PC-9 (cell line): ENCODE measurements around the gene SARS1.
"Not testable (repeated sequence)": the region's sequence is repeated elsewhere in the genome, so short reads cannot be mapped to it uniquely, and the experiment has no call there.

Experiments used
- CTCF ChIP-seq: fragments of 200-600 bp; sonication (generic); conservative IDR thresholded peaks from 2 replicates; pipeline ENCODE4 v1.6.1; 2017; ENCODE audit warnings: mixed run types, antibody characterized with exemption, mild to moderate bottlenecking, moderate library complexity
- EZH2 ChIP-seq: fragments of 200-600 bp; sonication (generic); IDR thresholded peaks from 2 replicates; pipeline ENCODE4 v1.8.0; 2017; ENCODE audit warnings: antibody characterized with exemption, low read depth

- not testable (repeated sequence) for TF ChIP-seq CTCF, EZH2
These were observed 73.0 kb downstream of the SARS1 start for GRCh38 chr1:109286762-109287161.
